Astrocyte (in vitro differentiated cells and primary cell): ENCODE data around the gene PTPN13. TPM values are rescaled to one million over a fixed set of nuclear protein-coding genes. Genes with fewer than 3 reads are reported as not detected.
"Not testable (repeated sequence)": the region's sequence is repeated elsewhere in the genome, so short reads cannot be mapped to it uniquely, and the experiment has no call there.

Source experiments
- DNase-seq: peaks from one replicate; pipeline ENCODE4 v3.0.0-alpha.2; 2010; ENCODE audit warnings: low read depth
- FAIRE-seq: peaks from 2 replicates; lab custom pipeline; 2011; peaks lifted over from hg19 to GRCh38; lab: Jason Lieb, UNC
- H2AFZ ChIP-seq: 2 replicates; pipeline ENCODE4 v1.6.0; 2012; ENCODE audit warnings: low read depth, low read length, inconsistent platforms
- H3K27ac ChIP-seq: 2 replicates; pipeline ENCODE4 v1.5.1; 2011; ENCODE audit warnings: low read depth, low read length, inconsistent platforms
- H3K27me3 ChIP-seq: 2 replicates; pipeline ENCODE4 v1.6.0; 2011; ENCODE audit warnings: low read length, inconsistent platforms; ENCODE audit not compliant: insufficient read depth
- H3K36me3 ChIP-seq: 2 replicates; pipeline ENCODE4 v1.5.1; 2011; ENCODE audit warnings: low read length, inconsistent platforms; ENCODE audit not compliant: insufficient read depth
- H3K4me1 ChIP-seq: 2 replicates; pipeline ENCODE4 v1.5.1; 2011; ENCODE audit warnings: low read length, inconsistent platforms; ENCODE audit not compliant: insufficient read depth
- H3K4me2 ChIP-seq: 2 replicates; pipeline ENCODE4 v1.6.0; 2012; ENCODE audit warnings: low read length, inconsistent platforms
- H3K4me3 ChIP-seq: 2 replicates; pipeline ENCODE4 v1.5.1; 2011; ENCODE audit warnings: low read depth, mild to moderate bottlenecking, low read length, inconsistent platforms; ENCODE audit not compliant: insufficient read depth
- H3K79me2 ChIP-seq: 2 replicates; pipeline ENCODE4 v1.6.0; 2012; ENCODE audit warnings: mild to moderate bottlenecking, low read length, inconsistent platforms; ENCODE audit not compliant: insufficient read depth
- H3K9ac ChIP-seq: 2 replicates; pipeline ENCODE4 v1.6.0; 2012; ENCODE audit warnings: mild to moderate bottlenecking, low read length, inconsistent platforms
- H3K9me3 ChIP-seq: 2 replicates; pipeline ENCODE4 v1.5.1; 2012; ENCODE audit warnings: low read depth, mild to moderate bottlenecking, low read length, inconsistent platforms; ENCODE audit not compliant: insufficient read depth
- H4K20me1 ChIP-seq: 2 replicates; pipeline ENCODE4 v1.6.0; 2012; ENCODE audit warnings: low read length, inconsistent platforms; ENCODE audit not compliant: insufficient read depth
- H3K27ac Mint-ChIP-seq: one replicate; pipeline ENCODE4 v1.8.0; 2021; ENCODE audit warnings: mild to moderate bottlenecking, mixed read lengths; ENCODE audit not compliant: unreplicated experiment
- H3K27me3 Mint-ChIP-seq: one replicate; pipeline ENCODE4 v1.8.0; 2021; ENCODE audit warnings: low read depth, mixed read lengths; ENCODE audit not compliant: unreplicated experiment
- H3K36me3 Mint-ChIP-seq: one replicate; pipeline ENCODE4 v1.8.0; 2021; ENCODE audit warnings: low read depth, mixed read lengths; ENCODE audit not compliant: unreplicated experiment
- H3K4me1 Mint-ChIP-seq: one replicate; pipeline ENCODE4 v1.8.0; 2021; ENCODE audit warnings: low read depth, mixed read lengths; ENCODE audit not compliant: unreplicated experiment
- H3K4me3 Mint-ChIP-seq: one replicate; pipeline ENCODE4 v1.8.0; 2021; ENCODE audit warnings: mild to moderate bottlenecking, moderate library complexity, mixed read lengths; ENCODE audit not compliant: unreplicated experiment
- H3K9me3 Mint-ChIP-seq: one replicate; pipeline ENCODE4 v1.8.0; 2021; ENCODE audit warnings: mild to moderate bottlenecking, mixed read lengths; ENCODE audit not compliant: unreplicated experiment
- EZH2 ChIP-seq: IDR thresholded peaks from 2 replicates; pipeline ENCODE4 v1.6.1; 2012; ENCODE audit warnings: mild to moderate bottlenecking, low read length, inconsistent platforms; ENCODE audit not compliant: insufficient read depth
- total RNA-seq: library from RNA; stranded (reverse); gene quantifications from 2 replicates; pipeline ENCODE4 v1.2.1, GENCODE V29; 2021
- TF ChIP-seq, protein P1 (sequence below): IDR thresholded peaks from 2 replicates; pipeline ENCODE4 v1.5.1; 2011; ENCODE audit warnings: low read depth, mild to moderate bottlenecking, inconsistent platforms, low read length, moderate library complexity; ENCODE audit not compliant: insufficient read depth

PTPN13 gene
- total RNA-seq, 1 donor from 2014 or later, result 46.2 TPM

DNA sequence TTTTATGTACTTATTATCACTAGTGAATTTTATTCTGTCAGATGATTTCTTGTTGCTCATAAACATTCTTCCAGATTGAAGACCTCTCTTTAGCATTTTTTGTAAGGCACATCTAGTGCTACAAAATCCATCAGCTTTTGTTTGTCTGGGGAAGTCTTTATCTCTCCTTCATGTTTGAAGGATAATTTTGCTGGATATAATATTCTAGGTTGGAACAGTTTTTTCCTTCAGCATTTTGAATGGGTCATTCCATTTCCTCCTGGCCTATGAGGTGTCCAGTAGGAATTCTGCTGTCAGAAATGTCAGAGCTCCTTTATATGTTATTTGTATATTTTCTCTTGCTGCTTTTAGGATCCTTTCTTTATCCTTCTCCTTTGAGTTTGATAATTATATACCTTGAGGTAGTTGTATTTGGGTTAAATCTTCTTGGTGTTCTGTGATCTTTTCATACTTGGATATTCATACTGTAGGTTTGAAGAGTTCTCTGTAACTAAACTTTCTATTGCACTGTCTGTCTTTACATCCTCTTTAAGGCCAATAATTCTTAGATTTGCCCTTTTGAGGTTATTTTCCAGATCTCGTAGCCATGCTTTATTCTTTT is 58.3 kb downstream of the PTPN13 start:
- no peak for TF ChIP-seq EZH2
- TF ChIP-seq, protein P1, sequence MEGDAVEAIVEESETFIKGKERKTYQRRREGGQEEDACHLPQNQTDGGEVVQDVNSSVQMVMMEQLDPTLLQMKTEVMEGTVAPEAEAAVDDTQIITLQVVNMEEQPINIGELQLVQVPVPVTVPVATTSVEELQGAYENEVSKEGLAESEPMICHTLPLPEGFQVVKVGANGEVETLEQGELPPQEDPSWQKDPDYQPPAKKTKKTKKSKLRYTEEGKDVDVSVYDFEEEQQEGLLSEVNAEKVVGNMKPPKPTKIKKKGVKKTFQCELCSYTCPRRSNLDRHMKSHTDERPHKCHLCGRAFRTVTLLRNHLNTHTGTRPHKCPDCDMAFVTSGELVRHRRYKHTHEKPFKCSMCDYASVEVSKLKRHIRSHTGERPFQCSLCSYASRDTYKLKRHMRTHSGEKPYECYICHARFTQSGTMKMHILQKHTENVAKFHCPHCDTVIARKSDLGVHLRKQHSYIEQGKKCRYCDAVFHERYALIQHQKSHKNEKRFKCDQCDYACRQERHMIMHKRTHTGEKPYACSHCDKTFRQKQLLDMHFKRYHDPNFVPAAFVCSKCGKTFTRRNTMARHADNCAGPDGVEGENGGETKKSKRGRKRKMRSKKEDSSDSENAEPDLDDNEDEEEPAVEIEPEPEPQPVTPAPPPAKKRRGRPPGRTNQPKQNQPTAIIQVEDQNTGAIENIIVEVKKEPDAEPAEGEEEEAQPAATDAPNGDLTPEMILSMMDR, result no peak
- H3K9me3 Mint-ChIP-seq, result peaks cover 34% of the 10 kb centered on the region
- Histone ChIP-seq H3K4me1 (no peaks in the 10 kb centered on the region), H3K4me3 (no peak overlapping the region), H4K20me1 (no peaks in the 10 kb centered on the region), H3K27me3 (no peaks in the 10 kb centered on the region), H3K36me3 (no peaks in the 10 kb centered on the region), H3K79me2 (no peaks in the 10 kb centered on the region), H3K9me3 (no peaks in the 10 kb centered on the region), H3K9ac (no peak overlapping the region), H3K27ac (no peak overlapping the region), H2AFZ (no peak overlapping the region), H3K4me2 (no peak overlapping the region)
- no peak overlapping the region for H3K4me3 Mint-ChIP-seq
- H3K4me1 Mint-ChIP-seq, result no peaks in the 10 kb centered on the region
- DNase-seq, result no peak
- no peak overlapping the region for H3K27ac Mint-ChIP-seq
- FAIRE-seq, result no peak
- peaks cover 39% of the 10 kb centered on the region for H3K36me3 Mint-ChIP-seq
- H3K27me3 Mint-ChIP-seq, result no peaks in the 10 kb centered on the region

DNA sequence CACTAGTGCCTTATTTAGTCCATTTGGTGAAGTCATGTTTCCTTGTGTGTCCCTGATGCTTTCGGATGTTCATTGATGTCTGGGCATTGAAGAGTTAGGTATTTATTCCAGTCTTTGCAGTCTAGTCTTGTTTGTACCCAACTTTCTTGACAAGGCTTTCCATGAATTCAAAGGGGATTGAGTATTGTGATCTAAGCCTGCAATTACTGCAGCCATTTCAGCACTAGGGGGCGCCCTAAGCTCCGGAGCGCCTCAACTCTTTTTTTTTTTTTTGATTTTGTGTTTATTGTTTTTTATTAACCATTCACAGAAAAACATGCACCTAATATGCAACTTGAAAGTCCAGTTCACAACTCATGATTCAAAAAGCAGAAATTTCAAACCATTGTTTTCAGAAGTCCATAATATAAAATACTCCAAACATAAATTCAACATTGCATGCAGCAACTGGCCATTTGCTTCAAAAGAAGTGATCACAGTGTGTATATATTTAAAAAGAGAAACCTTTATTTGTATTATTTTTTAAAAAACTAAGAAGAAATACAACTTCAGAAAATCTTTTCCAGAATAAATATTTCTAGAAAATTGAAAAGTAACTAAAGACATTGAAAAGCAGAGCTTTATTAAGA is 59.2 kb downstream of the PTPN13 start:
- Histone ChIP-seq H3K27me3 (no peaks in the 10 kb centered on the region), H3K36me3 (no peaks in the 10 kb centered on the region), H3K27ac (no peak overlapping the region), H3K9ac (no peak overlapping the region), H3K4me3 (no peak overlapping the region), H4K20me1 (no peaks in the 10 kb centered on the region), H2AFZ (no peak overlapping the region), H3K9me3 (no peaks in the 10 kb centered on the region), H3K79me2 (no peaks in the 10 kb centered on the region), H3K4me1 (no peaks in the 10 kb centered on the region), H3K4me2 (no peak overlapping the region)
- Mint-ChIP-seq H3K27me3 (no peaks in the 10 kb centered on the region), H3K4me1 (no peaks in the 10 kb centered on the region), H3K4me3 (no peak overlapping the region), H3K27ac (no peak overlapping the region), H3K9me3 (peaks cover 37% of the 10 kb centered on the region), H3K36me3 (peaks cover 45% of the 10 kb centered on the region)
- TF ChIP-seq EZH2, result no peak
- TF ChIP-seq, protein P1, result peak; percentile 19
- DNase-seq (no peak), FAIRE-seq (no peak)

DNA sequence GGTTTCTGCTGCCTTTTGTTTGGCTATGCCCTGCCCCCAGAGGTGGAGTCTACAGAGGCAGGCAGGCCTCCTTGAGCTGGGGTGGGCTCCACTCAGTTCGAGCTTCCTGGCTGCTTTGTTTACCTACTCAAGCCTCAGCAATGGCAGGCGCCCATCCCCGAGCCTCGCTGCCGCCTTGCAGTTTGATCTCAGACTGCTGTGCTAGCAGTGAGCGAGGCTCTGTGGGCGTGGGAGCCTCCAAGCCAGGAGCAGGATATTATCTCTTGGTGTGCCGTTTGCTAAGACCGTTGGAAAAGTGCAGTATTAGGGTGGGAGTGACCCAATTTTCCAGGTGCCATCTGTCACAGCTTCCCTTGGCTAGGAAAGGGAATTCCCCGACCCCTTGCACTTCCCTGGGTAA is 62.7 kb downstream of the PTPN13 start:
- not testable (repeated sequence) for FAIRE-seq, H2AFZ ChIP-seq
- peaks cover 35% of the 10 kb centered on the region for H3K36me3 Mint-ChIP-seq

More for the DNA sequence above, 62.7 kb downstream of the PTPN13 start:
- H3K4me3 ChIP-seq, H3K4me2 ChIP-seq, DNase-seq, H3K9me3 ChIP-seq, H3K4me1 Mint-ChIP-seq, H3K36me3 ChIP-seq, H3K27ac ChIP-seq, H3K79me2 ChIP-seq, H3K27ac Mint-ChIP-seq, H3K9ac ChIP-seq, H3K27me3 ChIP-seq, H3K4me3 Mint-ChIP-seq, H4K20me1 ChIP-seq, H3K4me1 ChIP-seq, H3K27me3 Mint-ChIP-seq: not testable (repeated sequence)
- H3K9me3 Mint-ChIP-seq, result peaks cover 22% of the 10 kb centered on the region
